Measurements from ENCODE around the gene OPCML.

Gene OPCML

DNA sequence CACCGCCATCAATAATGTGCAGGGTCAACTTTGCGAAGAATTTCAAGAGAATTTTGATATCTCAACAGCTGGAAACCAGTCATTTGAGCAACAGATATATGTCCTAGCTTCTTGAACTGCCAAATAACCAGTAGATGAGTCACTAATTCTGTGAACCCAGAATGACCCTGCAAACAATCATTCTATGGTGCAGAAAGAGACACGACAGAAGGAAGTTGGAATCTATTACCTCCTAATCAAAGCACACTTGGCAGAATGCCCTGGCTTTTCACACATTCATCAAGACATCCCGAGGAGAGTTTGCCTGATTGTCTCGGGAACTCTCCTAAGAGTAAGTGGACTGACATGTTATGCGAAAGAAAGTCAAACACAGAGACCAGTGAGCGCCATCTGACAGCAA, 621.1 kb downstream of the OPCML start:
- no peak for DNase-seq

GRCh38 chr11:132910011-132910760, 622.1 kb downstream of the OPCML start:
- no peak for DNase-seq

DNA sequence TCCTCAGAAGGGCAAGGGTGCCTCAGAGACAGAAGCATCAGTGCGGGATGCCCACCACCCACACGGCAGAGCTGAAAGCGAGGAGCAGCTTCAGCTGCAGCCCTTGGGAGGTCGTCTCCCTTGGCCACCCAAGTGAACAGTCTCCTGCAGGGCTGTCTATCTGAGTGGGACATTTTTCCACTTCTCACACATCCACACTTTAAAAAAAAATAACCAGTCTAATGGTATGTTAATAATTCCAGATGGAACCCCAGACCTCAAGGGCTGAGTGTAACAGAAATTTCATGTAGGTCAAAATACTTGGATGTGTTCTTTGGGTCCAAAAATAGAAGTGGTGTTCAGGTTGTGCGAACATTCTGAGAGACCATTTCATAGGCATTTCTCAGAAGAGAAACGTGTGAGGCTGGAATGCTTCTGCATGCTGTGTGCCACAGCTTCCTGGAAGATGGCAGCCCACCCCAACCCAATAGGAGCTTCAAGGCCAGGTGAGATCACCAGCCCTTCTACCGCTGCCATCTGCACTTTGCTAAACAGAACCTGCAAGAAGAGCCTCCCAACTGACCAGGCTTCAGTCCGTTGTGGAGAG, 623.2 kb downstream of the OPCML start:
- DNase-seq, result no peak

GRCh38 chr11:132908414-132908810, 623.9 kb downstream of the OPCML start:
- no peak for DNase-seq

DNA sequence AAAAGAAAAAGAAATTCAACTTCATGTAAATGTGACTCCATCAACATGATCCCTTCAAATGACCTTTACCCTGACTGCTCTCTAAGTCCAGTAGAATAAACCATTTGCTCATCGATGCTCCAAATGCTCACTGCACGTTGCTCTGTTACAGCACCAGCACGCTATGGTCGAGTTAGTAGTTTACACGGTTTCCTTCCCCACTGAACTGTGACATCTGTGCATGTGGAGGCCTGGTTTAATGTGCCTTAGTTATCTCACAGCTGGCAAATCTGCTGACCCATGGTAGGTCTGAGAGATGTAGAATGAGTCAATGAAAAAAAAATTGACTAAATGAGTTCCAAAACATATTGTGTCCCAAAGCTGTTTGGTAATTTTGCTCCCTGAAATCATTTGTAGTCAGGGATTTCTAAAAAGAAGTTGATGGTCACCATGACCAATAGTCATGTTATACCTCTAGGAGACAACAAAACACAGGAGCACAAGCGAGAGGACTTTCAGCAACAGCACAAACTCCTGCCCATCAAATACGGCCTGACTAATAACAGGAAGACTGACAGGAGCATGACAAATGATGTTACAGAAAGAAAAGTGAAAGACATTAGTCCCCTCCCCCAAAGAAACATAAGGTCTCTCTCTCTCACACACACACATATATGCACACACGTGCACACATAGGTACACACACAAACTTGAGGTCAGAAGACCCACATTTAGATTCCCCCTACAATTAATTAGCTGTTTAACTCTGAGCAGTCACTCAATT, 624.5 kb downstream of the OPCML start:
- DNase-seq, result no peak

GRCh38 chr11:132904607-132905006, 627.7 kb downstream of the OPCML start:
- DNase-seq, result no peak

DNA sequence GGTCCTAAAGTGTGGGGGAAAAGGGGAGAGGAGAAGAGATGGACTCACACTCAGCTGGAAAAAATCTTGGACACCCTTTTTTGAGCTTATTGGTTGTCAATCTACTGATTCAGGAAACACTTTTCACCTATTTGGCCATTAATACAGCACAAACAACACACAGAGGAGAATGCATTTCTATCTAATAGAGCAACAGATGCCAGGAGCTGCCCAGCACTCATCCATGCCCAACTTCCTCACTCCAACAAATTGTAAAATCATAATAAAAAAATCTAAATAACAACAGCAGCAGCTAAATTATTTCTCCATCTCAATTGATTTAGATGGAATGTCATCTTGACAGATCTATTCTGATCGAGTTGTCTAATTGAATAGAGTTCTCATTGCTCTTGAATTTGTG, 628.2 kb downstream of the OPCML start:
- no peak for DNase-seq

DNA sequence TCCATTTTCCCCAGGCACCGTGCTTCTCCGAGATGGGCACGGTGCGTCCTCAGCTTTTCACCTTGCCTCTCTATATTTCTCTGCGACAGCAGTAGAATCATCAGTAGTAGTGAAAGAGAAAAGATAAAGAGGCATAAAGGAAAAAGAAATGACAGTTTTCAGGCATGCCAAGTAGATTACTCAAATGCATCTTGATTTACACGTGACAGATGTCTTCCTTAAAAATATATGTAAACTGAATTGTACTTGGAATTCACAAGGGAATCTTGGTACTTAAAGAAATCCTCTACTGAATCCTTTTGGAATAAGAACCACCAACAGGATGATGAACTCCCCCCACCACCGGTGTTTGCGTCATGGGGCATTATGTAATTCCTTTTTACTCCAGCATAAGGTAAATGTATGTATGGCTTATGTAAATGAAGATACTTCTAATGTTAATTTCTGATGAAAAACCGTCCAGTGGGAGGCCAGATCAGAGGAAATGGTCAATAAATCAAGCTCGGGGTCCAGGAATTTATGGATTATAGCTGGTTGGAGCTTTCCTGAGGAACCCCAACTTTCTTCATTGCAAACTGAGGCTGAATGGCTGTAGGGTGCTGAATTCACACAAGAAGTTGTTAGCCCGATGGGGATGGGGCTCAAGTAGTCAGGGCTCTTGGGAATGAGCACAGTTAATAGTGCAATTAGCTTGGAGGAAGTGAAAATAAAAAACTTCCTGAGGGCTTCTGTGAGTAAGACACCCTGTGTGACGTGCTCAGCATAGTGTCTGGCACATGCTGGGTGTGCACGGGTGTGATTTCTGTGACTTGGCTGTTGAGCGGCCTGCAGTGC, 630.4 kb downstream of the OPCML start:
- DNase-seq, result no peak

- no peak for DNase-seq
Observed at GRCh38 chr11:132898676-132899075, 633.6 kb downstream of the OPCML start.

- DNase-seq, result no peak
Observed at GRCh38 chr11:132898021-132898420, 634.3 kb downstream of the OPCML start.

DNA sequence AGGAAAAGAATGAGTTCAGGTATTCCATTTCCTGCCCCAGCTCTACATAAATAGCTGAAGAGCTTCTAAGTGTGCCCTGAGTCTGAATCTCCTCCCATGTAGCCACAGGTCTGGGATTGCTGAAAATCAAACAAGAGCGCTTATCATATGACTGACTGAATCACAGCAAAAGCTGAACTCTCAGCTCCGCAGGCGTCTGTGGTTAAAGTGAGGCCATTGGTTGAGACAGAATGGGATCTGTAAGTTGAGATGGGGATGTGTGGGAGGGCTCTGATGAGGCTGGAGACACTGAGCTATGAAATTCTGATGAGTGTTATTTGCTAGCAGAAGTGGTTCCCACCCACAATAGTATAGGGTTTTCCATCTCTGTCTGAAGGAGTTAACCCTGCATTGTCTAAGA, 637.0 kb downstream of the OPCML start:
- no peak for DNase-seq

DNA sequence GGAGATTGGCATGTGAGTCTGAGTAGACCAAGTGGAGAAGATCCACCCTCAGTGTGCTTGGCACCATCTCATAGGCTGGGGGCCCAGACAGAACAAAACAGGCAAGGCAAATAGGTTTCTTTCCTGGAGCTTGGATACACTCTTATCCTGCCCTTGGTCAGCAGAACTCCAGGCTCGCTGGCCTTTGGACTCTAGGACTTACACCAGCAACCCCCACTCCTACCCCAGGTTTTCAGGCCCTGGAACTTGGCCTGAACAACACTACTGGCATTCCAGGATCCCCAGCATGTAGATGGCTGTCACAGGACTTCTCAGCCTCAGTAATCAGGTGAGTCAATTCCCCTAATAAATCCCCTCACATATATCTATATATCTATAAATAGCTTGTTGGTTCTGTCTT, 637.7 kb downstream of the OPCML start:
- no peak for DNase-seq

DNA sequence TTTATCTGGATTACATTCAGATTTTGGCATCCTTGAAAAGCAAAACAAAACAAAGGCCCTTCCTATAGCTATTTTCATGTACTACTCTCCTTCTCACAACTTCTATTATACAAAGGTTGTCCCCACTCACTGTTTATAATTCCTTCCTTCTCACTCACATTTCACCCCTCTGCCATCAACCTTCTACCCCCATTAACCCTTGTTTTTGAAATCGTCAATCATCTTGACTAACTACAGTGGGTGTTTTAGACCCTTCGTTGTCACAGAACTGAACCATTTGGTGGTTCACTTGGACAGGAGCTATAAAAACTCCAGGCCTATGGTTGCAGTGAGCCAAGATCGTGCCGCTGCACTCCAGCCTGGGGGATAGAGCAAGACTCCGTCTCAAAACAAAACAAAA, 639.4 kb downstream of the OPCML start:
- DNase-seq, result no peak

GRCh38 chr11:132888226-132888625, 644.1 kb downstream of the OPCML start:
- DNase-seq, result no peak

GRCh38 chr11:132886335-132886734, 646.0 kb downstream of the OPCML start:
- DNase-seq, result no peak

- no peak for DNase-seq
Observed at GRCh38 chr11:132883241-132883640, 649.1 kb downstream of the OPCML start.

DNA sequence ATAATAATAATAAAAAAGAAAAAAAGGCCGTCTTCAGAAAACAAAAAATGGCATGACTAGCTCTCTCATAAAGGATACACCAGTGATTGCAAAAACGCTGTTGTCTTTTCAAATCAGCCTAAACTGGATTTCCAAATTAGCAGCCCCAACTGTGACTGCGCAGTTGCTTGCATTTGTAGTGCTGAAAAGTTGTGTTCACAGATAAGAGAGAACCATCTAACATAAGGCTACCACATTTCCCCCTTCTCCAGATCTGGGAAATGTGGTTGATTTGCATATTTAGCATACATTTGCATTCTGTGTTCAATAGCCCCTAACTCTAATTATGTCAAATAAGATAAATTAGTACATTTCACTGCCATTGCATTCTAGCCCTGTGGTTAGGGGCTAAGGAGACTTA, 650.7 kb downstream of the OPCML start:
- DNase-seq, result no peak

GRCh38 chr11:132878111-132878510, 654.2 kb downstream of the OPCML start:
- DNase-seq, result no peak

GRCh38 chr11:132876705-132877104, 655.6 kb downstream of the OPCML start:
- no peak for DNase-seq

DNA sequence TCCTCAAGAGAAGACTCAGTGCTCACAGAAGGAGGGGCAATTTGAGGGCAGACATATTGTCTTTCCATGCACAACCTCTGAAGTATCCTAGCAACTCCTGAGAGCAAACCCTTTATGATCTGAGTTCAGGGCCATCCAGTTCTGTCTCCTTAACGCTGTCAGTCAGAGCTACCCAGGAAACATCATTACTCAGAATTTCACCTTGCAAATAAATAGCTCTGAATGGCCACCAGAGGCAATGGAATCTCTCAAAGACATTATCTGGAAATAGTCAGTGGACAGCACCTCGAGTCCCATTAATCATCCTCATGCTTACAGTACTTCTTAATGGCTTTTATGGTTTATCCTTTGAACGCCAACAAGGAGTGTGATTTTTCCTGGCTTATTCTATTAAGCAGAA, 656.1 kb downstream of the OPCML start:
- DNase-seq, result no peak

DNA sequence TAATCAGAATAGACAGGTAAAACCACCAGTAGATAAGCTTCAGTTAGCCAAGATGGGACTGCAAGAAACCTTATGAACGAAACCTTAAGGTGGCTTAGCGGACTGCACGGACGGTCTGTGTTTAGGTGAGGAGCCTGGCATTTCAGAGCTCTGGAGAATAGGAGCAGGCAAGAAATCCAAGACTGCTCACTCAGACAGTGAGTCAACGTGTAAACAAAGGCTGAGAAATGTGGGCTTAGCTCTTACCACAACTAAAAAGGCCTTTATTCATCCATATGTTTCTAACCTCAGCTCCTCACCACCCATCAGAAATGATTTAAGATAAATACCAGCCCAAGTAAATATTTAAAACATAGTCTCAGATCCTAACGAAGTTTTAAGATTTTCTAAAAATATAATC, 657.7 kb downstream of the OPCML start:
- no peak for DNase-seq

DNA sequence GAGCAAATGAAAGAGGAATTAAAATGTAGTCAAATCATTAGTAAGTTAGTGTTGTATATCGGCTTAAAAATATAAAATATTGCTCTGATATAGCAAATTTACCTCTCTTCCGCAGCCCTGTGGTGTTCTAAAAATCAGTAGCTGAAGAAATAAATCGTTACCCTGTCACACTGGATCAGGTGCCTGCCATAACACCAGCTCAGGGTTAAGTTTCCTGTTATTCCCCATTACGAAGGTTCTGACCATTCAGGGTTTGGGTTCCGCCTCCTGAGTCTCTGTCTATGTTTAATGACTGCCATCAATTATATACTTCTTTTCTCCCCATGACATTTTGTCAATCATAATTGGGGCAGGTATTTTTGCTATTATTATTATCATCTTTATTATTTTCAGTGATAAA, 658.5 kb downstream of the OPCML start:
- DNase-seq, result no peak

DNA sequence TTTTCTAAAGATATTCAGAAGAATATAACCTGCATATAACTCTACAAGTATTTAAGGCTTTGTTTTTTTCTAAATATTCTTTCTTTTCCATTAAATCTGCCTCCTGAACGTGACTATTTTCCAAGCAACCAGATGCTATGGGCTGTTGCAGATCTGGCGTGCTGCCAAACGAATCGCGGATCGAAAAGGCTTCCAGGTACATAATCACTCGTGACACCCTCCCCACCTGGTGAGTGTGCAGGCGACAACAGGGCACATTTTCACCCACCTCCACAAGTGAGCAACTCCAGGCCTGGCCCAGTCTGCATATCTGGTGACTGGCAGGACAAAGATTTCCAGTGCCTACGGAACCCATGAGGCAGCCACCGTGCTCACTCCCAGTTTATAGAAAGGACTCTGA, 660.1 kb downstream of the OPCML start:
- no peak for DNase-seq

Data from stimulated activated CD4-positive, alpha-beta T cell treated with anti-CD3 and anti-CD28 coated beads, Interleukin-1b, Interleukin-23, amount 100 ng/mL, for 48 hours (primary cell).